WTC11 (cell line): ENCODE data around the gene TGFBRAP1. TPM values are rescaled to one million over a fixed set of nuclear protein-coding genes. Genes with fewer than 3 reads are reported as not detected.

Experiments used
- ATAC-seq: fragments of 200-7000 bp; cut with Tn5 transposase; 2 replicates; pipeline ENCODE4 v1.10.0; 2021; ENCODE audit warnings: mild to moderate bottlenecking, moderate library complexity
- CTCF ChIA-PET: fragments of 300-600 bp; sonication (Branson Sonifier 250); formaldehyde crosslinking; loops from one replicate; lab custom pipeline; 2021; ENCODE audit warnings: antibody characterized with exemption; lab: Charles Lee
- POLR2A ChIA-PET: fragments of 350-600 bp; sonication (Branson Sonifier 250); formaldehyde crosslinking; loops from one replicate; lab custom pipeline; 2021; ENCODE audit warnings: antibody characterized with exemption; lab: Charles Lee
- DNase-seq: peaks from one replicate; pipeline ENCODE4 v3.0.0; 2021; ENCODE audit warnings: low spot score
- H3K27ac Mint-ChIP-seq: 2 replicates; pipeline ENCODE4 v1.8.0; 2021; ENCODE audit warnings: mixed read lengths
- H3K27me3 Mint-ChIP-seq: 2 replicates; pipeline ENCODE4 v1.8.0; 2021; ENCODE audit warnings: low read depth, mild to moderate bottlenecking, moderate library complexity, mixed read lengths
- H3K36me3 Mint-ChIP-seq: 2 replicates; pipeline ENCODE4 v1.8.0; 2021; ENCODE audit warnings: mixed read lengths
- H3K4me1 Mint-ChIP-seq: 2 replicates; pipeline ENCODE4 v1.8.0; 2022; ENCODE audit warnings: mixed read lengths
- H3K4me3 Mint-ChIP-seq: 2 replicates; pipeline ENCODE4 v1.8.0; 2021; ENCODE audit warnings: mild to moderate bottlenecking, moderate library complexity, mixed read lengths
- H3K9me3 Mint-ChIP-seq: 2 replicates; pipeline ENCODE4 v1.8.0; 2021; ENCODE audit warnings: mixed read lengths
- AFF4 ChIP-seq: sonication (generic); formaldehyde crosslinking; IDR thresholded peaks from 2 replicates; pipeline ENCODE4 v1.8.1; 2023; ENCODE audit warnings: mild to moderate bottlenecking, missing genetic modification reagents, borderline replicate concordance
- ATF6 ChIP-seq: sonication (generic); formaldehyde crosslinking; IDR thresholded peaks from 2 replicates; pipeline ENCODE4 v1.8.1; 2023; ENCODE audit warnings: mild to moderate bottlenecking, missing genetic modification reagents
- CBFB ChIP-seq: sonication (generic); formaldehyde crosslinking; IDR thresholded peaks from 2 replicates; pipeline ENCODE4 v1.8.1; 2022; ENCODE audit warnings: mild to moderate bottlenecking, low read depth, missing genetic modification reagents
- ELF4 ChIP-seq: sonication (generic); formaldehyde crosslinking; IDR thresholded peaks from 2 replicates; pipeline ENCODE4 v1.8.1; 2022; ENCODE audit warnings: low read depth, mild to moderate bottlenecking, moderate library complexity, missing genetic modification reagents
- JUN ChIP-seq: sonication (generic); formaldehyde crosslinking; IDR thresholded peaks from 2 replicates; pipeline ENCODE4 v1.8.0; 2023; ENCODE audit warnings: mild to moderate bottlenecking, missing genetic modification reagents
- MXD4 ChIP-seq: fragments of 250-450 bp; sonication (Bioruptor Pico); IDR thresholded peaks from 2 replicates; pipeline ENCODE4 v1.8.0; 2021; ENCODE audit warnings: mild to moderate bottlenecking, moderate library complexity, borderline replicate concordance
- NR2C2 ChIP-seq: sonication (generic); formaldehyde crosslinking; IDR thresholded peaks from 2 replicates; pipeline ENCODE4 v1.8.0; 2022; ENCODE audit warnings: mild to moderate bottlenecking, missing genetic modification reagents
- NR3C1 ChIP-seq: sonication (generic); formaldehyde crosslinking; conservative IDR thresholded peaks from 2 replicates; pipeline ENCODE4 v1.8.1; 2023; ENCODE audit warnings: low read depth, mild to moderate bottlenecking, missing genetic modification reagents
- RELA ChIP-seq: sonication (generic); formaldehyde crosslinking; IDR thresholded peaks from 2 replicates; pipeline ENCODE4 v1.8.1; 2022; ENCODE audit warnings: missing genetic modification reagents, mild to moderate bottlenecking, borderline replicate concordance
- RORB ChIP-seq: fragments of 250-450 bp; sonication (Bioruptor Pico); IDR thresholded peaks from 2 replicates; pipeline ENCODE4 v1.9.0; 2021; ENCODE audit warnings: mild to moderate bottlenecking
- SMAD4 ChIP-seq: sonication (generic); formaldehyde crosslinking; IDR thresholded peaks from 2 replicates; pipeline ENCODE4 v1.8.0; 2022; ENCODE audit warnings: mild to moderate bottlenecking, missing genetic modification reagents
- SOX15 ChIP-seq: fragments of 250-450 bp; sonication (Bioruptor Pico); IDR thresholded peaks from 2 replicates; pipeline ENCODE4 v1.9.0; 2021; ENCODE audit warnings: mild to moderate bottlenecking
- TEAD1 ChIP-seq: sonication (generic); formaldehyde crosslinking; IDR thresholded peaks from 2 replicates; pipeline ENCODE4 v1.8.0; 2022; ENCODE audit warnings: mild to moderate bottlenecking, missing genetic modification reagents
- TEAD4 ChIP-seq: sonication (generic); formaldehyde crosslinking; IDR thresholded peaks from 2 replicates; pipeline ENCODE4 v1.8.0; 2022; ENCODE audit warnings: mild to moderate bottlenecking, missing genetic modification reagents
- ZNF317 ChIP-seq: sonication (generic); formaldehyde crosslinking; IDR thresholded peaks from 2 replicates; pipeline ENCODE4 v1.8.1; 2023; ENCODE audit warnings: low read depth, mild to moderate bottlenecking, moderate library complexity, missing genetic modification reagents, borderline replicate concordance
- ZNF671 ChIP-seq: fragments of 250-450 bp; sonication (Bioruptor Pico); IDR thresholded peaks from 2 replicates; pipeline ENCODE4 v1.8.0; 2021; ENCODE audit warnings: mild to moderate bottlenecking
- total RNA-seq: library from RNA; stranded (reverse); gene quantifications from 3 replicates; pipeline ENCODE4 v1.2.3, GENCODE V29; 2021
- TF ChIP-seq, protein P1 (sequence below): sonication (generic); formaldehyde crosslinking; IDR thresholded peaks from 2 replicates; pipeline ENCODE4 v1.8.0; 2023; ENCODE audit warnings: missing genetic modification reagents, mild to moderate bottlenecking, borderline replicate concordance
- TF ChIP-seq, protein P2 (sequence below): fragments of 200-600 bp; IDR thresholded peaks from 2 replicates; pipeline ENCODE4 v1.8.0; 2022; ENCODE audit warnings: antibody characterized with exemption
- TF ChIP-seq, protein P3 (sequence below): sonication (generic); formaldehyde crosslinking; IDR thresholded peaks from 2 replicates; pipeline ENCODE4 v1.8.1; 2023; ENCODE audit warnings: mild to moderate bottlenecking, missing genetic modification reagents

Gene TGFBRAP1
- total RNA-seq, 1 experiment from 2014 or later, result 16.3 TPM

DNA sequence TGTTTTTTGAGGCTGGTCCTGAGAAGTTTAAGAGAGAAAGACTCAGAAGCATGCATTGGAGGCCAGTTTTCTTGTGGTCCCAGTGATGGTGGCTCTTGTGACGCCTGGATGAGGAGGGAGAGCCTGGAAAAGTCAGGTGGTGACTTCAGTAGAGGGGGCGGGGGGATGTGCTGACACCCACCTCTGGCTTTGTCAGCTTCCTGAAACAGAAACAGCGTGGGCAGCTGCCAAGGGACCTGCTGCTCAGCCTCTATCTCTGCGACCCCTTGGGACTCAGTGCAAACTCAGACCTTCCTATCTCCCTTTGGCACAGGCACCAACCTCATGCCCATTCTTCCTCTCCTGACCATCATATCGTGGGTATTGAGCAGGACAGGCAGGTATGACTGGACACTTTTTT, 6.4 kb downstream of the TGFBRAP1 start (continued):
- TF ChIP-seq ATF6 (CRISPR knock-in tag), result no peak
- TF ChIP-seq TEAD4 (CRISPR knock-in tag), result no peak
- TF ChIP-seq, protein P1, sequence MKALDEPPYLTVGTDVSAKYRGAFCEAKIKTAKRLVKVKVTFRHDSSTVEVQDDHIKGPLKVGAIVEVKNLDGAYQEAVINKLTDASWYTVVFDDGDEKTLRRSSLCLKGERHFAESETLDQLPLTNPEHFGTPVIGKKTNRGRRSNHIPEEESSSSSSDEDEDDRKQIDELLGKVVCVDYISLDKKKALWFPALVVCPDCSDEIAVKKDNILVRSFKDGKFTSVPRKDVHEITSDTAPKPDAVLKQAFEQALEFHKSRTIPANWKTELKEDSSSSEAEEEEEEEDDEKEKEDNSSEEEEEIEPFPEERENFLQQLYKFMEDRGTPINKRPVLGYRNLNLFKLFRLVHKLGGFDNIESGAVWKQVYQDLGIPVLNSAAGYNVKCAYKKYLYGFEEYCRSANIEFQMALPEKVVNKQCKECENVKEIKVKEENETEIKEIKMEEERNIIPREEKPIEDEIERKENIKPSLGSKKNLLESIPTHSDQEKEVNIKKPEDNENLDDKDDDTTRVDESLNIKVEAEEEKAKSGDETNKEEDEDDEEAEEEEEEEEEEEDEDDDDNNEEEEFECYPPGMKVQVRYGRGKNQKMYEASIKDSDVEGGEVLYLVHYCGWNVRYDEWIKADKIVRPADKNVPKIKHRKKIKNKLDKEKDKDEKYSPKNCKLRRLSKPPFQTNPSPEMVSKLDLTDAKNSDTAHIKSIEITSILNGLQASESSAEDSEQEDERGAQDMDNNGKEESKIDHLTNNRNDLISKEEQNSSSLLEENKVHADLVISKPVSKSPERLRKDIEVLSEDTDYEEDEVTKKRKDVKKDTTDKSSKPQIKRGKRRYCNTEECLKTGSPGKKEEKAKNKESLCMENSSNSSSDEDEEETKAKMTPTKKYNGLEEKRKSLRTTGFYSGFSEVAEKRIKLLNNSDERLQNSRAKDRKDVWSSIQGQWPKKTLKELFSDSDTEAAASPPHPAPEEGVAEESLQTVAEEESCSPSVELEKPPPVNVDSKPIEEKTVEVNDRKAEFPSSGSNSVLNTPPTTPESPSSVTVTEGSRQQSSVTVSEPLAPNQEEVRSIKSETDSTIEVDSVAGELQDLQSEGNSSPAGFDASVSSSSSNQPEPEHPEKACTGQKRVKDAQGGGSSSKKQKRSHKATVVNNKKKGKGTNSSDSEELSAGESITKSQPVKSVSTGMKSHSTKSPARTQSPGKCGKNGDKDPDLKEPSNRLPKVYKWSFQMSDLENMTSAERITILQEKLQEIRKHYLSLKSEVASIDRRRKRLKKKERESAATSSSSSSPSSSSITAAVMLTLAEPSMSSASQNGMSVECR (CRISPR knock-in tag), result no peak
- no peak for TF ChIP-seq NR2C2
- TF ChIP-seq, protein P2, sequence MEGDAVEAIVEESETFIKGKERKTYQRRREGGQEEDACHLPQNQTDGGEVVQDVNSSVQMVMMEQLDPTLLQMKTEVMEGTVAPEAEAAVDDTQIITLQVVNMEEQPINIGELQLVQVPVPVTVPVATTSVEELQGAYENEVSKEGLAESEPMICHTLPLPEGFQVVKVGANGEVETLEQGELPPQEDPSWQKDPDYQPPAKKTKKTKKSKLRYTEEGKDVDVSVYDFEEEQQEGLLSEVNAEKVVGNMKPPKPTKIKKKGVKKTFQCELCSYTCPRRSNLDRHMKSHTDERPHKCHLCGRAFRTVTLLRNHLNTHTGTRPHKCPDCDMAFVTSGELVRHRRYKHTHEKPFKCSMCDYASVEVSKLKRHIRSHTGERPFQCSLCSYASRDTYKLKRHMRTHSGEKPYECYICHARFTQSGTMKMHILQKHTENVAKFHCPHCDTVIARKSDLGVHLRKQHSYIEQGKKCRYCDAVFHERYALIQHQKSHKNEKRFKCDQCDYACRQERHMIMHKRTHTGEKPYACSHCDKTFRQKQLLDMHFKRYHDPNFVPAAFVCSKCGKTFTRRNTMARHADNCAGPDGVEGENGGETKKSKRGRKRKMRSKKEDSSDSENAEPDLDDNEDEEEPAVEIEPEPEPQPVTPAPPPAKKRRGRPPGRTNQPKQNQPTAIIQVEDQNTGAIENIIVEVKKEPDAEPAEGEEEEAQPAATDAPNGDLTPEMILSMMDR, result no peak
- TF ChIP-seq CBFB (CRISPR knock-in tag), result no peak
- no peak for TF ChIP-seq TEAD1
- TF ChIP-seq ZNF671 (CRISPR knock-in tag), result no peak
- TF ChIP-seq, all 79 proteins: peak for 0

DNA sequence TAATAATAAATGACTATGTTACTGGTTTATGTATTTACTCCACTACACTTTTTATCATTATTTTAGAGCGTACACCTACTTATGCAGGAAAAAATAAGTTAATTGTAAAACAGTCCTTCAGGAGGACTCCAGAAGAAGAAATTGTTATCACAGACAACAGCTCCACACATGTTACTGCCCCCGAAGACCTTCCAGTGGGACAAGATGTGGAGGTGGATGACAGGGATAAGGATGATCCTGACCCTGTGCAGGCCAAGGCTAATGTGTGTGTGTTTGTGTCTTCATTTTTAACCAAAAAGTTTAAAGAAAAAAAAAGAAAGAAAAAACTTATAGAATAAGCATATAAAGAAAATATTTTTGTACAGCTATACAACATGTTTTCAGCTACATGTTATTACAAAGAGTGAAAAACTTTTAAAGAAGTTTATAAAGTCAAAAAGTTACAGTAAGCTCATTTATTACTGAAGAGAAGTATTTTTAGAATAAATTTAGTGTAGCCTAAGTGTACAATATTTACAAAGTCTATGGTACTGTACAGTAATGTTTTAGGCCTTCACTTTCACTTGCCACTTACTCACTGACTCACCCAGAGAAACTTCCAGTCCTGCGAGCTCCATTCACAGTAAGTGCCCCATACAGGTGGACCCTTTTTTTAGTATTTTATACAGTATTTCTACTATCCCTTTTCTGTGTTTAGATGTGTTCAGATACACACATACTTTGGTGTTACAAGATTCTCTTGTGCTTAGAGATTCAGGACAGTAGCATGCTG, 7.5 kb downstream of the TGFBRAP1 start:
- ATAC-seq, result no peak

More for the DNA sequence above, 7.5 kb downstream of the TGFBRAP1 start:
- H3K27me3 Mint-ChIP-seq, result no peaks in the 10 kb centered on the region
- CTCF ChIA-PET, result interaction anchor here (0.6 kb wide), 1 partner anchor 84 kb away, joined by 6 read pairs; no protein-coding TSS in a partner anchor
- DNase-seq, result no peak
- no peaks in the 10 kb centered on the region for H3K9me3 Mint-ChIP-seq
- POLR2A ChIA-PET, result interaction anchor here (1.1 kb wide), 1 partner anchor 14 kb away, joined by 3 read pairs; no protein-coding TSS in a partner anchor
- H3K27ac Mint-ChIP-seq, result no peak overlapping the region
- H3K4me3 Mint-ChIP-seq, result no peak overlapping the region
- no peaks in the 10 kb centered on the region for H3K36me3 Mint-ChIP-seq
- TF ChIP-seq ELF4 (no peak), ZNF317 (CRISPR knock-in tag) (no peak), JUN (CRISPR knock-in tag) (no peak), NR3C1 (CRISPR knock-in tag) (no peak), RORB (CRISPR knock-in tag) (no peak), AFF4 (no peak), SOX15 (CRISPR knock-in tag) (no peak), RELA (CRISPR knock-in tag) (no peak), SMAD4 (CRISPR knock-in tag) (no peak), TEAD1 (no peak), MXD4 (CRISPR knock-in tag) (no peak)
- TF ChIP-seq, protein P3, sequence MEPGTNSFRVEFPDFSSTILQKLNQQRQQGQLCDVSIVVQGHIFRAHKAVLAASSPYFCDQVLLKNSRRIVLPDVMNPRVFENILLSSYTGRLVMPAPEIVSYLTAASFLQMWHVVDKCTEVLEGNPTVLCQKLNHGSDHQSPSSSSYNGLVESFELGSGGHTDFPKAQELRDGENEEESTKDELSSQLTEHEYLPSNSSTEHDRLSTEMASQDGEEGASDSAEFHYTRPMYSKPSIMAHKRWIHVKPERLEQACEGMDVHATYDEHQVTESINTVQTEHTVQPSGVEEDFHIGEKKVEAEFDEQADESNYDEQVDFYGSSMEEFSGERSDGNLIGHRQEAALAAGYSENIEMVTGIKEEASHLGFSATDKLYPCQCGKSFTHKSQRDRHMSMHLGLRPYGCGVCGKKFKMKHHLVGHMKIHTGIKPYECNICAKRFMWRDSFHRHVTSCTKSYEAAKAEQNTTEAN, result no peak
- H3K4me1 Mint-ChIP-seq, result peaks cover 15% of the 10 kb centered on the region
